Measurements from ENCODE around the gene KCTD16. TPM values are rescaled to one million over a fixed set of nuclear protein-coding genes. Genes with fewer than 3 reads are reported as not detected.

Gene KCTD16
- total RNA-seq, 6 donors from 2014 or later = under 0.01 to 1.7 (median 0.27) TPM

- H3K36me3 ChIP-seq = no peaks in the 10 kb centered on the region
- TF ChIP-seq CTCF (IDR thresholded peaks at IDR 0.05) (no peak), POLR2A (IDR thresholded peaks at IDR 0.05) (no peak), POLR2AphosphoS5 (IDR thresholded peaks at IDR 0.05) (no peak), EP300 (IDR thresholded peaks at IDR 0.05) (no peak)
- H3K27me3 ChIP-seq = no peaks in the 10 kb centered on the region
- no peaks in the 10 kb centered on the region for H3K9me3 ChIP-seq
- no peak for DNase-seq
- no peak overlapping the region for H3K4me3 ChIP-seq
- no peak for ATAC-seq (ENCODE audit: low FRiP score in 2 of 2)
- WGBS, 2 donors = 90 to 92% methylated on average over 1 of the region's 1 CpG
- H3K27ac ChIP-seq = no peak overlapping the region
- H3K4me1 ChIP-seq = no peaks in the 10 kb centered on the region
Measured at GRCh38 chr5:144333336-144333920, 162.8 kb downstream of the KCTD16 start.

- 78 to 87% methylated on average over 1 of the region's 1 CpG for WGBS, 2 donors
- no peak for ATAC-seq (ENCODE audit: low FRiP score in 2 of 2)
- no peak overlapping the region for H3K4me3 ChIP-seq
Measured at GRCh38 chr5:144335561-144335960, 164.9 kb downstream of the KCTD16 start.

GRCh38 chr5:144336191-144336961, 165.7 kb downstream of the KCTD16 start:
- WGBS, 2 donors = 72 to 73% methylated on average over 5 of the region's 5 CpGs
- Histone ChIP-seq H3K27me3 (no peaks in the 10 kb centered on the region), H3K4me3 (no peak overlapping the region), H3K27ac (no peak overlapping the region), H3K9me3 (no peaks in the 10 kb centered on the region), H3K36me3 (no peaks in the 10 kb centered on the region), H3K4me1 (no peaks in the 10 kb centered on the region)
- ATAC-seq (ENCODE audit: low FRiP score in 2 of 2) = no peak
- no peak for TF ChIP-seq CTCF (IDR thresholded peaks at IDR 0.05)
- no peak for TF ChIP-seq POLR2A (IDR thresholded peaks at IDR 0.05)
- no peak for TF ChIP-seq EP300 (IDR thresholded peaks at IDR 0.05)
- no peak for TF ChIP-seq POLR2AphosphoS5 (IDR thresholded peaks at IDR 0.05)
- no peak for DNase-seq

More at GRCh38 chr5:144335561-144335960, 164.9 kb downstream of the KCTD16 start:
- H3K4me1 ChIP-seq = no peaks in the 10 kb centered on the region
- no peak overlapping the region for H3K27ac ChIP-seq
- H3K9me3 ChIP-seq = no peaks in the 10 kb centered on the region
- no peaks in the 10 kb centered on the region for H3K36me3 ChIP-seq
- DNase-seq = no peak
- no peak for TF ChIP-seq EP300 (IDR thresholded peaks at IDR 0.05)
- TF ChIP-seq POLR2AphosphoS5 (IDR thresholded peaks at IDR 0.05) = no peak
- no peak for TF ChIP-seq CTCF (IDR thresholded peaks at IDR 0.05)
- no peak for TF ChIP-seq POLR2A (IDR thresholded peaks at IDR 0.05)
- no peaks in the 10 kb centered on the region for H3K27me3 ChIP-seq

- 60 to 68% methylated on average over 4 of the region's 4 CpGs for WGBS, 2 donors
- Histone ChIP-seq H3K4me3 (no peak overlapping the region), H3K27me3 (no peaks in the 10 kb centered on the region), H3K4me1 (no peaks in the 10 kb centered on the region), H3K9me3 (no peaks in the 10 kb centered on the region), H3K27ac (no peak overlapping the region), H3K36me3 (no peaks in the 10 kb centered on the region)
- TF ChIP-seq POLR2AphosphoS5 (IDR thresholded peaks at IDR 0.05) = no peak
- TF ChIP-seq EP300 (IDR thresholded peaks at IDR 0.05) = no peak
- TF ChIP-seq POLR2A (IDR thresholded peaks at IDR 0.05) = no peak
- no peak for ATAC-seq (ENCODE audit: low FRiP score in 2 of 2)
- no peak for DNase-seq
Measured at GRCh38 chr5:144352330-144352729, 181.7 kb downstream of the KCTD16 start.

- H3K27ac ChIP-seq = no peak overlapping the region
- DNase-seq (no peak), ATAC-seq (ENCODE audit: low FRiP score in 2 of 2) (no peak)
- no peaks in the 10 kb centered on the region for H3K36me3 ChIP-seq
- H3K27me3 ChIP-seq = no peaks in the 10 kb centered on the region
- no peaks in the 10 kb centered on the region for H3K9me3 ChIP-seq
- no peak overlapping the region for H3K4me3 ChIP-seq
- H3K4me1 ChIP-seq = no peaks in the 10 kb centered on the region
- WGBS, 2 donors = 48 to 53% methylated on average over 4 of the region's 4 CpGs
- no peak for TF ChIP-seq EP300 (IDR thresholded peaks at IDR 0.05)
- no peak for TF ChIP-seq POLR2A (IDR thresholded peaks at IDR 0.05)
- no peak for TF ChIP-seq CTCF (IDR thresholded peaks at IDR 0.05)
- TF ChIP-seq POLR2AphosphoS5 (IDR thresholded peaks at IDR 0.05) = no peak
Measured at GRCh38 chr5:144352732-144353317, 182.2 kb downstream of the KCTD16 start.

All from upper lobe of left lung (tissue), 6 donors.